Measurements from ENCODE around the gene TMEM87B.

GRCh38 chr2:112012556-112012955 is 42.5 kb upstream of the TMEM87B start:
- TF ChIP-seq EZH2 (IDR thresholded peaks at IDR 0.05; ENCODE audit: low read length, missing control alignments): no peak
- no peak for TF ChIP-seq CTCF (conservative IDR thresholded peaks at IDR 0.05 in 1 of 2, IDR thresholded peaks at IDR 0.05 in 1 of 2; ENCODE audit: low read depth in 1 of 2, low read length in 2 of 2)

All from fibroblast of lung (primary cell).